Measurements from ENCODE around the gene CERS3. TPM values are rescaled to one million over a fixed set of nuclear protein-coding genes. Genes with fewer than 3 reads are reported as not detected.

CERS3 gene
- total and polyA plus RNA-seq, 10 of the 15 experiments (the other 5 are each of a cell fraction or from before 2014, with no cell fraction given), result not detected

GRCh38 chr15:100558771-100559254, 30.1 kb upstream of the CERS3 start (continued):
- TF ChIP-seq, protein P1, sequence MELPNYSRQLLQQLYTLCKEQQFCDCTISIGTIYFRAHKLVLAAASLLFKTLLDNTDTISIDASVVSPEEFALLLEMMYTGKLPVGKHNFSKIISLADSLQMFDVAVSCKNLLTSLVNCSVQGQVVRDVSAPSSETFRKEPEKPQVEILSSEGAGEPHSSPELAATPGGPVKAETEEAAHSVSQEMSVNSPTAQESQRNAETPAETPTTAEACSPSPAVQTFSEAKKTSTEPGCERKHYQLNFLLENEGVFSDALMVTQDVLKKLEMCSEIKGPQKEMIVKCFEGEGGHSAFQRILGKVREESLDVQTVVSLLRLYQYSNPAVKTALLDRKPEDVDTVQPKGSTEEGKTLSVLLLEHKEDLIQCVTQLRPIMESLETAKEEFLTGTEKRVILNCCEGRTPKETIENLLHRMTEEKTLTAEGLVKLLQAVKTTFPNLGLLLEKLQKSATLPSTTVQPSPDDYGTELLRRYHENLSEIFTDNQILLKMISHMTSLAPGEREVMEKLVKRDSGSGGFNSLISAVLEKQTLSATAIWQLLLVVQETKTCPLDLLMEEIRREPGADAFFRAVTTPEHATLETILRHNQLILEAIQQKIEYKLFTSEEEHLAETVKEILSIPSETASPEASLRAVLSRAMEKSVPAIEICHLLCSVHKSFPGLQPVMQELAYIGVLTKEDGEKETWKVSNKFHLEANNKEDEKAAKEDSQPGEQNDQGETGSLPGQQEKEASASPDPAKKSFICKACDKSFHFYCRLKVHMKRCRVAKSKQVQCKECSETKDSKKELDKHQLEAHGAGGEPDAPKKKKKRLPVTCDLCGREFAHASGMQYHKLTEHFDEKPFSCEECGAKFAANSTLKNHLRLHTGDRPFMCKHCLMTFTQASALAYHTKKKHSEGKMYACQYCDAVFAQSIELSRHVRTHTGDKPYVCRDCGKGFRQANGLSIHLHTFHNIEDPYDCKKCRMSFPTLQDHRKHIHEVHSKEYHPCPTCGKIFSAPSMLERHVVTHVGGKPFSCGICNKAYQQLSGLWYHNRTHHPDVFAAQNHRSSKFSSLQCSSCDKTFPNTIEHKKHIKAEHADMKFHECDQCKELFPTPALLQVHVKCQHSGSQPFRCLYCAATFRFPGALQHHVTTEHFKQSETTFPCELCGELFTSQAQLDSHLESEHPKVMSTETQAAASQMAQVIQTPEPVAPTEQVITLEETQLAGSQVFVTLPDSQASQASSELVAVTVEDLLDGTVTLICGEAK (IDR thresholded peaks at IDR 0.05; ENCODE audit: borderline replicate concordance), result no peak

GRCh38 chr15:100553468-100553867, 24.7 kb upstream of the CERS3 start:
- ChIA-PET POLR2A (no interaction called here), SMC1A (ENCODE audit: uncharacterized antibody, unreplicated experiment) (interaction anchor here (0.7 kb wide), 1 partner anchor 899 kb away, joined by 3 read pairs; no protein-coding TSS in a partner anchor), CTCF (no interaction called here), RAD21 (ENCODE audit: unreplicated experiment) (no interaction called here)
- Histone ChIP-seq H3K4me1 (ENCODE audit: control insufficient read depth, insufficient read depth, low read length) (no peaks in the 10 kb centered on the region), H2AFZ (ENCODE audit: control insufficient read depth, low read depth, low read length) (no peak overlapping the region), H3K4me3 (no peak overlapping the region), H3K9ac (ENCODE audit: control insufficient read depth, insufficient read depth, low read length) (no peak overlapping the region), H4K20me1 (ENCODE audit: control insufficient read depth, insufficient read depth) (no peaks in the 10 kb centered on the region), H3K4me2 (ENCODE audit: control insufficient read depth, insufficient read depth) (no peak overlapping the region), H3K27ac (ENCODE audit: control insufficient read depth, insufficient read depth) (no peak overlapping the region), H3K79me2 (ENCODE audit: control insufficient read depth, insufficient read depth, low read length) (no peaks in the 10 kb centered on the region), H3K36me3 (ENCODE audit: control insufficient read depth in 2 of 2, insufficient read depth in 2 of 2, low read length in 1 of 2) (no peaks in the 10 kb centered on the region), H3K27me3 (replicated peaks in 1 of 2; ENCODE audit: control insufficient read depth in 2 of 2, insufficient read depth in 2 of 2, low read length in 1 of 2) (no peaks in the 10 kb centered on the region), H3K9me3 (replicated peaks; ENCODE audit: control insufficient read depth, insufficient read depth, low read length) (no peaks in the 10 kb centered on the region; the same call in 2 of the 3 replicates)
- in situ Hi-C loops (cut with MboI), result no loop called here
- intact Hi-C loops (cut with micrococcal nuclease; ENCODE audit: unreplicated experiment), result no loop called here
- ATAC-seq (no peak), DNase-seq (ENCODE audit: low read depth, low spot score) (no peak), FAIRE-seq (no peak)
- WGBS (ENCODE audit: insufficient coverage, insufficient replicate concordance, low lambda C conversion rate, missing lambda C conversion rate), result 91% methylated on average over 16 of the region's 16 CpGs
- no peak for TF ChIP-seq MYB (IDR thresholded peaks at IDR 0.05; ENCODE audit: borderline replicate concordance, low read depth, low read length)
- TF ChIP-seq MYC (IDR thresholded peaks at IDR 0.05; ENCODE audit: insufficient read depth, insufficient read length, insufficient replicate concordance, low read length, severe bottlenecking), result no peak
- TF ChIP-seq HCFC1 (IDR thresholded peaks at IDR 0.05; ENCODE audit: low read length), result no peak
- no peak for TF ChIP-seq NR2C1 (IDR thresholded peaks at IDR 0.05)
- TF ChIP-seq NKRF (conservative IDR thresholded peaks at IDR 0.05), result no peak
- TF ChIP-seq RCOR1 (conservative IDR thresholded peaks at IDR 0.05; ENCODE audit: low read depth, low read length), result no peak
- TF ChIP-seq ETV6 (conservative IDR thresholded peaks at IDR 0.05 in 1 of 2, IDR thresholded peaks at IDR 0.05 in 1 of 2; ENCODE audit: borderline replicate concordance in 1 of 2, low read depth in 1 of 2), result no peak
- no peak for TF ChIP-seq ATF7 (IDR thresholded peaks at IDR 0.05; ENCODE audit: low read depth)
- no peak for TF ChIP-seq BCL11A (IDR thresholded peaks at IDR 0.05; ENCODE audit: low read depth, low read length)
- TF ChIP-seq, protein P2, sequence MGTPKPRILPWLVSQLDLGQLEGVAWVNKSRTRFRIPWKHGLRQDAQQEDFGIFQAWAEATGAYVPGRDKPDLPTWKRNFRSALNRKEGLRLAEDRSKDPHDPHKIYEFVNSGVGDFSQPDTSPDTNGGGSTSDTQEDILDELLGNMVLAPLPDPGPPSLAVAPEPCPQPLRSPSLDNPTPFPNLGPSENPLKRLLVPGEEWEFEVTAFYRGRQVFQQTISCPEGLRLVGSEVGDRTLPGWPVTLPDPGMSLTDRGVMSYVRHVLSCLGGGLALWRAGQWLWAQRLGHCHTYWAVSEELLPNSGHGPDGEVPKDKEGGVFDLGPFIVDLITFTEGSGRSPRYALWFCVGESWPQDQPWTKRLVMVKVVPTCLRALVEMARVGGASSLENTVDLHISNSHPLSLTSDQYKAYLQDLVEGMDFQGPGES (IDR thresholded peaks at IDR 0.05), result no peak
- TF ChIP-seq YBX1 (IDR thresholded peaks at IDR 0.05), result no peak
- TF ChIP-seq EGR1 (IDR thresholded peaks at IDR 0.05; ENCODE audit: borderline replicate concordance in 1 of 2, low read depth in 2 of 2, low read length in 2 of 2), result no peak
- TF ChIP-seq ZNF384 (IDR thresholded peaks at IDR 0.05; ENCODE audit: borderline replicate concordance, low read depth, low read length), result no peak
- BruUV-seq (replicated peaks), result TSS peak; percentile 47
